Motor neuron (in vitro differentiated cells): Measurements from ENCODE around the gene DLX3. TPM values are rescaled to one million over a fixed set of nuclear protein-coding genes. Genes with fewer than 3 reads are reported as not detected.

ENCODE experiments used
- ATAC-seq, 8 experiments: fragments of 200-7000 bp; cut with Tn5 transposase; replicated peaks in 6 of 8; 2 replicates each; pipeline ENCODE4 v1.8.0; 2021; ENCODE audit warnings: mild to moderate bottlenecking in 8 of 8, moderate library complexity in 8 of 8
- H3K27ac ChIP-seq, 2 donors: fragments of 250-450 bp; sonication (Bioruptor Pico); 2 replicates each; pipeline ENCODE4 v1.9.0; 2021; ENCODE audit warnings: antibody characterized with exemption in 2 of 2, mild to moderate bottlenecking in 2 of 2, moderate library complexity in 1 of 2
- H3K4me1 ChIP-seq, 2 donors: fragments of 250-450 bp; sonication (Bioruptor Pico); replicated peaks in 1 of 2; 2 replicates each; pipeline ENCODE4 v1.6.1; 2021; ENCODE audit warnings: antibody characterized with exemption in 2 of 2, mild to moderate bottlenecking in 2 of 2, moderate library complexity in 1 of 2
- H3K4me3 ChIP-seq, 5 donors: fragments of 250-450 bp; sonication (Bioruptor Pico); 2 replicates each; pipeline ENCODE4 v1.9.0; 2021; ENCODE audit warnings: antibody characterized with exemption in 5 of 5, mild to moderate bottlenecking in 5 of 5, moderate library complexity in 4 of 5
- WGBS, 10 experiments: fragments of 450-650 bp; shearing (Covaris generic); methylation state at CpG; one replicate each; pipeline ENCODE4 v1.0.0; 2022; 5-methylcytosine and 5-hydroxymethylcytosine counted together
- in situ Hi-C, 9 experiments: fragments of 400-800 bp; cut with MboI; loops; one replicate each; pipeline ENCODE4 v1.15.0; 2021; ENCODE audit warnings: low sequenced_read_pairs in 9 of 9, low pct_unique_long_range_greater_than_20kb in 2 of 9; ENCODE audit not compliant: unreplicated experiment in 9 of 9
- total RNA-seq, 8 experiments: library from RNA; unstranded; fragments of 300-600 nt; gene quantifications; 2 replicates each; pipeline versions ENCODE4 v1.2.3 to v1.2.4, GENCODE V29; 2022

DLX3 gene
- total RNA-seq, 8 experiments from 2014 or later: 0.07 to 0.52 (median 0.21) TPM; not detected in 1

DNA sequence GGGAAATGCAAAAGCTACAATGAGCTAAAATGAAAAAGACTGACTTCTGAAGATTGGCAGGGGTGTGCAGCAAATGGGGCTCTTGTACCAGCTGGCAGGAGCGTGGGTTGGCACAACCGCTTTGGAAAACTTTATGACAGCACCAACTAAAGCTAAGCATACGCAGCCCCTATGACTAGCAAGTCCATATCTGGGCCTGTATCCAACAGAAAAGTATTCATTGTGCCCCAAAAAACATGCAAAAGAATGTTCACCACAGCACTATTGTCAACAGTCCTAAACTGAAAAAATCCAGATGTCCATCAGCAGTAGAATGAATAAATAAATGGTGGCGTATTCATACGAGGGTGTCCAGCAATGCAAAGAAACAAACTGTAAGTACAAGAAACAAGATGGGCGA, 38.3 kb upstream of the DLX3 start:
- H3K4me3 ChIP-seq: no peak overlapping the region
- H3K4me1 ChIP-seq: peaks cover 3 to 18% of the 10 kb centered on the region in 2 donors
- WGBS, 10 experiments: 6 to 90% (median 72%) methylated on average over 1 to 6 of the region's 6 CpGs
- peak in 2 of 8 experiments; percentile 15 to 16 for ATAC-seq
- H3K27ac ChIP-seq: no peak overlapping the region
- in situ Hi-C loops: no loop called here

DNA sequence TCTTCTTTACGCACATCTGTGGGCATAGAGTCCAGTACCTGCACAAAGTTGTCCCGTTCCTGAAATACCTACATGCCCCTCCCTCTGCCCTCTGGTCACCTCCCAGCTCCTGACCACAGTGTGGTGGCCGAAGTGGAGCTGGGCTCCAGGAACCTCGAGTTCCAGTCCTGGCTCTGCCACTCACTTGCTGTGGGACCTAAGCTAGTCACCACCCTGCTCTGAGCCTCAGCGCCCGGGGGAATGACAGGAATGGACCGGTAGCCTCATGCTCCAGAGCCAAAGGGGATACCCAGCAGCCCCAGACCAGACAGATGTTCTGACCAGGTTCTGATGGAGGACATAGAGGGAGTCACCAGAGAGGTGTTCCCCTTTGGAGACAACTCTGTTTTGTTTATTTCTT, 34.2 kb upstream of the DLX3 start:
- no peak for ATAC-seq
- in situ Hi-C loops: loop anchor here in 3 of 9 experiments (5.0 to 10.0 kb wide), 2 partner anchors 56 to 63 kb away; no protein-coding TSS in a partner anchor
- H3K4me3 ChIP-seq: no peak overlapping the region
- no peak overlapping the region for H3K27ac ChIP-seq
- peaks cover 6 to 15% of the 10 kb centered on the region in 2 donors for H3K4me1 ChIP-seq
- WGBS, 10 experiments: 71 to 100% (median 79%) methylated on average over 1 to 7 of the region's 7 CpGs; no CpG with 5 or more reads in 5 of the 10 experiments

DNA sequence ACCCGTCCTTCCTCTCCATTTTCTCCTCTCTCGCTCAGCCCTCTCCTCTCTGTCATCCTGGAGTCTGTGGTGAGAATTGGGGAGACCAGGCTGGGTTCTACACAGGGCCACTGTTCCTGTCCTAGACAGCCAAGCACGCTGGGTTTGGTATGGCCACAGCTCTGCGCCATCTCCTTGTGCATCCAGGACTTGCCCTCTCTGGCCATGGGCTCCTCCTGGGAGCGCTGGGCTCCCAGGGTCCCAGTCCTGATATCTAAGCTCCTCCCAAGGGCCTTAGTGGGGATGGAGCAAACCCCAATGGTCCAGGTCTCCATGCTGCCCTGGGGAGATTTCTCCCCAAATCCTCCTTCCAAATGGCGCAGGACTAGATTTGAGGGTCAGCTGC, 33.7 kb upstream of the DLX3 start:
- in situ Hi-C loops: loop anchor here in 3 of 9 experiments (5.0 to 10.0 kb wide), 2 partner anchors 56 to 64 kb away; no protein-coding TSS in a partner anchor
- ATAC-seq: no peak
- peaks cover 6 to 15% of the 10 kb centered on the region in 2 donors for H3K4me1 ChIP-seq
- whole genome bisulfite sequencing, 10 experiments: 80 to 100% (median 85%) methylated on average over 1 to 2 of the region's 6 CpGs; no CpG with 5 or more reads in 6 of the 10 experiments
- no peak overlapping the region for H3K27ac ChIP-seq
- H3K4me3 ChIP-seq: no peak overlapping the region

DNA sequence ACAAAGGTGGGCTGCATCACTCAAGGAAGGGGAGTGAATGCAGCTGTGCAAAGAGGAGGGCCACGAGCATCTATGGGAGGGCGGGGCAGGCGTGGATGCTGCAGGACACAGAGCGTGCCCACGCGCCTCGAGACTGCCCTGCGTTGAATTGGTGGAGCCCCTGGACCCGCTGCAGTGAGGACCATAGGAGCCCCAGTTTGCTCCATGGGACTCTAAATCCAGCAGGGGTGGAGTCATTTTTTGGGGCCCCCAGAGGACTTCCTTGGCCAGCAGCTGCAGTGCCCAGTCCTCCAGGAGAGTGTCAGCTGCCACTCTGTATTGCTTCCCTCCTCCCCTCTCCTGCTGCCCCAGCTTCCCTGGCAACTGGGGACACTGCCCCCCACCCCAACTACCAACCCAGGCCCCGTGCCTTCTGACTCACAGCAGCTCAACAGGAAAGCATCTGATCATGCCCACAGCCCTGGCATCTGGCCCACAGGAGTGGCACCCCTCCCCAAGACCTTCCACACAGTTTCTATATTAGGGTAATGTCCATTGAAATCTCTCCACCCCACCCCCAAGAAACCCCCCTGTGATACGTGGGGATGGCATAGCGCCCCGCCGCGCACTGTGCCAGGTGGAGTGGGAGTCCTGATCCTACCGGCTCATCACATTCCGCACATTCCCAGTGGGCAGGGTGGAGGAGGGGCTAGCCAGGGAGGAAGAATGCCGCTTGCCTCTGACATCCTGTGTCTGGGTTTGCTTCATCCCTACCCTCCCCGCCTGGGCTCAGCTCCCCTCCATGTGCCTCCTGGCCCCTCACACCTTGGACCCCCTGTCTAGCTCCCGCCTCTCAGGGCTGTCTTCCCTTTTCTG, 33.1 kb upstream of the DLX3 start:
- in situ Hi-C loops: loop anchor here in 3 of 9 experiments (5.0 to 10.0 kb wide), 2 partner anchors 57 to 64 kb away; no protein-coding TSS in a partner anchor
- WGBS, 10 experiments: 12 to 83% methylated on average over 4 to 5 of the region's 20 CpGs; no CpG with 5 or more reads in 8 of the 10 experiments
- Histone ChIP-seq H3K4me1 (peaks cover 3 to 12% of the 10 kb centered on the region in 2 donors), H3K4me3 (no peak overlapping the region), H3K27ac (no peak overlapping the region)
- peak in 4 of 8 experiments; percentile 7 to 42 (median 33) for ATAC-seq

DNA sequence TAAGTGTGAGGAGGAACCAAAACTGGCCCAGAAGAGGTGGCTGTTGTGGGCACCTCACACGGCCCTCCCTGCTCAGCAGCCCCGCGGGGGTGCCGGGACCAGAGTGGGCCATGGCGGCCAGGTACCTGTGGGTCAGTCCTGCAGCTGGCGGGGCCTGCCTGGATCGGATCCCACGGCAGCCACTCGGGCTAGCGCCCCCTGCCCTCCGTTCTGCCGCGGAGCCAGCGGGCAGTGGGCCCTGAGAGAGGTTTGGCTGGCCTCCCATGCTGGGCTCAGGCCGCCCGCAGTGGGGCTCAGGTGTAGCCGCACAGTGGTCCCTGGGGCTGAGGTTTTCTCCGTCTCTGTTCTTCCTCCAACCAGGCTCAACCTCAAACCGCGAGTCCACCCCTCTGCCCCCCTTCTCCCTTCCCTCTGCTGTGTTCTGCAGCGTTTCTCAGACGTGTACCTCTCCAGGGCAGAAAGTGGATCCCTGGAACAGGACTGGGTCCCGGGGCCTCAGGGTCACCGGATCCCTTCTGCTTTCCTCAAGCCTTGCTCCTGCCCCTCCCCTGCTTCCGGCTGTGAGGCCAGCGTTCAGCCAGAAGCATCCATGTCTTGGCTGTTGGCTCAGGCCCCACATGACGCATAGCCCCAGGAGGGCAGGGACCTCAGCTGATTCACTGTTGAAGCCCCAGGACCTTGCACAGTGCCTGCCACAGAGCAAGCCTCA, 32.3 kb upstream of the DLX3 start:
- peak; percentile 63 to 93 (median 79) for ATAC-seq
- WGBS, 10 experiments: 0 to 60% (median 25%) methylated on average over 1 to 14 of the region's 27 CpGs; no CpG with 5 or more reads in 3 of the 10 experiments
- in situ Hi-C loops: loop anchor here in 3 of 9 experiments (5.0 to 10.0 kb wide), 2 partner anchors 57 to 65 kb away; no protein-coding TSS in a partner anchor
- H3K4me3 ChIP-seq: no peak overlapping the region
- peaks cover 3 to 8% of the 10 kb centered on the region in 2 donors for H3K4me1 ChIP-seq
- H3K27ac ChIP-seq: no peak overlapping the region

DNA sequence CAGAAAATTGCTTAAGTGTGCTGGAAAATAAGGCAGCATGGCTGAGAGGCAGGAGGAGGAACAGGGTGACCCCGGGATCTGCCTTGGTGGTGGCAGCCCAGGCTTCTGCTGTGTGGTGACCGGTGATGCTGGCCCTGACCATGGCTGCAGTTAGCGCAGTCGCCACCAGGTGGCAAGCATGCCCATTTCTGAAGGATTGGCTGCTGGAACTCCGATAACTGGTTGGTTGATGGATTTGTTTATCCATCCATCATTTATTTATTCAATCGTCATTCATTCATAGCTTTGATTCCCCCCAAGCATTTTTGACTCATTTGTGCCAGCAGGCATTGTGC, 31.8 kb upstream of the DLX3 start:
- peaks cover 3 to 8% of the 10 kb centered on the region in 2 donors for H3K4me1 ChIP-seq
- 0 to 7% (median 0%) methylated on average over 2 to 5 of the region's 6 CpGs; no CpG with 5 or more reads in 4 of the 10 experiments for WGBS, 10 experiments
- no peak overlapping the region for H3K4me3 ChIP-seq
- in situ Hi-C loops: loop anchor here in 3 of 9 experiments (5.0 to 10.0 kb wide), 2 partner anchors 58 to 65 kb away; no protein-coding TSS in a partner anchor
- ATAC-seq: peak; percentile 67 to 92 (median 71)
- H3K27ac ChIP-seq: no peak overlapping the region

DNA sequence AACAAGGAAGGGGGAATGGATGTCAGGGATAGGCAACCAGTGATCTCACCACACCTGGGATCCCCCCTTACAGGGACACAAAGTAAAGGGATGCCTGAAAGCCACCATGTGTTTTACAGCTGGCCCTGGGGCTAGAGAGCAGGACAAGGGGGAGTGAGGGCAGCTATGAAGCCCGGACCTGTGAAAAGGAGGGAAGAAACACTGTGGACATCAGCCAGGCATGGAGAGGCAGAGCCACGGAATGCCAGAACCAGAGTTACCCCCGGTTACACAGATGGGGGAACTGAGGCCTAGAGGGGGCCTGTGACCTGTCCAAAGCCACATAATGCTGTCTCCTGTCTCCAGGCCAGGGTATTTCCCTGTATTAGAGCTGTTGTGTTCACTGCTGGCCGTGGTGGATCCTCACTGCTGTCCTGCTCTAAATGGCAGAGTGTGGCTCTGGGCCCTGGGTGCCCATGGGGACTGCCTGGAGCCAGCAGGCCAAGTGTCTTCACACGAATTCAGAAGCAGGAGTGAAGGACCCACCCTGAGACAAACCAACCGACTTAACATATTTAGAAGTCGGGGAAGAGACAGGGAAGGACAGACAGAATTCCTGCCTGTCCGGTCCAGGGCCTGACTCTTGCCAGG, 31.1 kb upstream of the DLX3 start:
- 0 to 69% (median 52%) methylated on average over 1 to 8 of the region's 8 CpGs; no CpG with 5 or more reads in 3 of the 10 experiments for WGBS, 10 experiments
- Histone ChIP-seq H3K4me3 (no peak overlapping the region), H3K27ac (no peak overlapping the region), H3K4me1 (peaks cover 3 to 8% of the 10 kb centered on the region in 2 donors)
- in situ Hi-C loops: loop anchor here in 3 of 9 experiments (5.0 to 10.0 kb wide), 2 partner anchors 59 to 66 kb away; no protein-coding TSS in a partner anchor
- no peak for ATAC-seq

DNA sequence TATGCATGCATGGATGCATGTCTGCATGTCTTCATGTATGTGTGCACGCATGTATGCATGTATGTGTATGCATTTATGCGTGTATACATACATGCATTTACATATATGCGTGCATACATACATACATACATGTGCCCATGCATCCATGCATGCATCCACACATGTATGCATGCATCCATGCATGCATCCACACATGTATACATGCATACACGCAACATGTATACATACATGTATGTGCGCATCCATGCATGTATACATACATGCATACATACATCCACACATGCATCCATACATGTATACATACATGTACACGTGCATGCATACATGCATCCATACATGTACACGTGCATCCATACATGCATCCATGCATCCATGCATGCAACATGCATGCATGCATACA, 29.8 kb upstream of the DLX3 start:
- Histone ChIP-seq H3K4me3 (no peak overlapping the region), H3K4me1 (peaks cover 3 to 8% of the 10 kb centered on the region in 2 donors), H3K27ac (no peak overlapping the region)
- in situ Hi-C loops: loop anchor here in 4 of 9 experiments (5.0 to 25.0 kb wide), 3 partner anchors 60 to 463 kb away; no protein-coding TSS in a partner anchor
- no peak for ATAC-seq
- WGBS, 10 experiments: 20 to 62% (median 34%) methylated on average over 1 to 6 of the region's 7 CpGs; no CpG with 5 or more reads in 4 of the 10 experiments

DNA sequence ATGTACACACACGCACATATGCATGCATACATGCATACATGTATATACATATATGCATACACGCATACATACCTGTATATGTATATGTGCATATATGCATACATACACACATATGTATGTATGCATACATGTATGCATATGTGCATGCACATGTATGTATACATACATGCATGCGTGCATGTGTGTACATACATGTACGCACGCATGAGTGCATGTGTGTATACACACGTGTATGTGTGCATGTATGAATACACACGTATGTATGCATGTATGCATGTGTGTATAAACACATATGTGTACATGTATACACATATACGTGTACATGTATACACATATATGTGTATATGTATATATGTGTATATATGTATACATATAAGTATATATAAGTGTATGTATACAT, 28.5 kb upstream of the DLX3 start:
- Histone ChIP-seq H3K4me1 (peaks cover 3 to 8% of the 10 kb centered on the region in 2 donors), H3K27ac (no peak overlapping the region), H3K4me3 (no peak overlapping the region)
- WGBS, 10 experiments: 37 to 78% (median 56%) methylated on average over 2 to 6 of the region's 8 CpGs; no CpG with 5 or more reads in 3 of the 10 experiments
- in situ Hi-C loops: loop anchor here in 3 of 9 experiments (10.0 to 25.0 kb wide), 2 partner anchors 61 to 461 kb away; no protein-coding TSS in a partner anchor
- no peak for ATAC-seq

DNA sequence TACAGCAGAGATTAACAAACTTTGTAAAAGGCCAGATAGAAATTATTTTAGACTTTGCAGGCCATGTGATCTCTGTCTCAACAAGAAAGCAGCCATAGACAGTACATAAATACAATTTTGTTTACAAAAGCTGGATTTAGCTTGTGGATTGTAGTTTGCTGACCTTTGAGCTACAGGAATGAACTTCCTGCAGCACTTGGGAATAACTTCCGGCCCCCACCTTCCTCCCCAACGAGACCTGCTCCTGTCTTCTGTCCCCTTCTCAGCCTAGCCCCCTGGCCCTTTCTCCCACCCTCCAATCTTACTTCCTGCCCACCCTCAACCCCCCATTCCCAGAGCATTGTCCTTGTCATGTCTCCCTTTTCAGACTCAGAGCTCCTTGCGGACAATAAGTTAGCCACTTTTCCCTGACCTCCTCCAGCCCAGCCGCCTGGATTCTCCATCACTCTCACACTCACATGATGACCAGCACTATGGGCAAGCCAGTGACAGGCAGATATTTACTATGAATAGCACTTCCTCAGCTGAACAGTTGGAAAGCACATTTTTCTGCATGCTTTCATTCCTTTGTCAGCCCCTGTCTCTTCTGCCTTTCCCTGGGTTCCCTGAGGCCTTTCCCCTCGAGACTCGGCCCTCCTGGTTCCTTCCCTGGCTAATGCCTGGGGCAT, 27.6 kb upstream of the DLX3 start:
- in situ Hi-C loops: loop anchor here in 3 of 9 experiments (10.0 to 25.0 kb wide), 2 partner anchors 62 to 460 kb away; no protein-coding TSS in a partner anchor
- H3K4me1 ChIP-seq: peaks cover 3 to 6% of the 10 kb centered on the region in 2 donors
- H3K27ac ChIP-seq: no peak overlapping the region
- peak in 2 of 8 experiments; percentile 39 to 42 for ATAC-seq
- no peak overlapping the region for H3K4me3 ChIP-seq
- 0 to 92% (median 81%) methylated on average over 1 to 4 of the region's 6 CpGs; no CpG with 5 or more reads in 4 of the 10 experiments for WGBS, 10 experiments

DNA sequence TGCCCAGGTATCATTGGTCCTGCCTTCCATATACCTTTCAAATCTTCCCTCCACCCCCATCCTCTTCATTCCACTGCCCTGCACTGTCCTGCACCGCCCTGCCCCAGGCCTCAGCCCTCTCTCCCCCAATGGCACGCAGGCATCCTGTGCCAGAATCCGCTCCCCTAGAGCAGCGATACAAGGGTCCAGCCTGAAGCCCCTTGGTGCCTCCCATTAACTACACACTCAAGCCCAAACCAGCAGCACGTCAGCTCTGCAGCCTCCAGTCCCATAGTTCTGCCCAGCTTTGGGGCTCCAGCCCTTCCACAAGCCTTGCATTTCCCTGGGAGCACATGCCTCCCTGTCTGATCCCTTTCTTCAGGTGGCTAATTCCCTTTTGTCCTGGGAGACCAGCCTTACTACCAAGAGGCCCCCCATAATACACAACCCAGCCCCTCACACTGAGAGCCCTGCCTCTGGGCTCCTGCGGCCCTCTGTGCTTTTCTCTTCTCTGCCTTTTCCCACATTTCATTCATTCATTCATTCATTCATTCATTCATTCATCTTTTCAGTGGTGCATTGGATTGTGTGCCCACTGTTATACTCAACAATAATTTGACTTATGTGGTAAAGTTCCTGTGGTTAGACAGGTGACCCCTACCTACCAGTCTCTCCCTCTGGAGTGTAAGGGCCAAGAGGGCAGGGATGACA, 26.8 kb upstream of the DLX3 start:
- in situ Hi-C loops: loop anchor here in 3 of 9 experiments (10.0 to 25.0 kb wide), 2 partner anchors 63 to 460 kb away; no protein-coding TSS in a partner anchor
- Histone ChIP-seq H3K4me3 (no peak overlapping the region), H3K27ac (no peak overlapping the region), H3K4me1 (no peaks in the 10 kb centered on the region)
- 60 to 100% (median 76%) methylated on average over 1 to 4 of the region's 6 CpGs; no CpG with 5 or more reads in 4 of the 10 experiments for WGBS, 10 experiments
- no peak for ATAC-seq
